UCSD-AML1 (cell line): ENCODE measurements around the gene TCHHL1.
"Not testable (repeated sequence)": the region's sequence is repeated elsewhere in the genome, so short reads cannot be mapped to it uniquely, and the experiment has no call there.

Experiments used
- DNase-seq: peaks from one replicate; lab custom pipeline; 2025; ENCODE audit not compliant: unreplicated experiment; lab: John Stamatoyannopoulos, UW

The TCHHL1 gene

DNA sequence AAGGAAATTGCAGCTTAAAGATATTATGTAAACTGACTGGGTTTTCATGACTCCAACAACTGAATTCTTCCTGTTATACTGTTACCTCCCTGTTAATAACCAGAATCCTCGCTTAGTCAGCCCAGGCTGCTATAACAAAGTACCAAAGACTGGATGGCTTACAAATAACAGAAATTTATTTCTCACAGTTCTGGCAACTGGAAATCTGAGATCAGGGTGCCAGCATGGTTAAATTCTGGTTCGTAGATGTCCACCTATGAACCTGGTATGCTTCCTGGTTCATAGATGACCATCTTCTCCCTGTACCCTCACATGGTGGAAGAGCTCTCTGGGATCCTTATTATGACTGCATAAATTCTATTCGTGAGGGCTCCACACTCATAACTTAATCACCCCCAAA is 8.1 kb upstream of the TCHHL1 start:
- no peak for DNase-seq

DNA sequence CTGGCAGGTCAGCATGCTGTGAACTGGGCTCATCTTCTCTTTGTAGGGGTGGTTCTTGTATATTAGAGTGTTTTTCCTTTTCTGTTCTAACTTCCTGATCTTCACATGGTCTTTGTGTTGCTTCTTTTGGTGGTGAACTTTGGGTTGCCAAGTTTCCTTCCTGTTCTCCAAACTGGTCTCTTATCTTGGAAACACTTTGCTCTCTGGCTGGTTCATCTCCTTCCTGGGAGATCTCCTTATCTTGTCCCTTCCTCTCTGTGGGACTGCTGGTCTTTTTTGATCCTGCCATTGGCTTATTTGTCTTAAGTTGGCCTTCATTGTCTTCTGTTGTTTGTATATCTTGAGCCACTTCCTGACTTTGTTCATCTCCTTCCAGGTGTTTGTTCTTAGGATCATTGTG is 2.1 kb downstream of the TCHHL1 start:
- DNase-seq: no peak

GRCh38 chr1:152084853-152085252 is 4.0 kb downstream of the TCHHL1 start:
- DNase-seq: no peak

DNA sequence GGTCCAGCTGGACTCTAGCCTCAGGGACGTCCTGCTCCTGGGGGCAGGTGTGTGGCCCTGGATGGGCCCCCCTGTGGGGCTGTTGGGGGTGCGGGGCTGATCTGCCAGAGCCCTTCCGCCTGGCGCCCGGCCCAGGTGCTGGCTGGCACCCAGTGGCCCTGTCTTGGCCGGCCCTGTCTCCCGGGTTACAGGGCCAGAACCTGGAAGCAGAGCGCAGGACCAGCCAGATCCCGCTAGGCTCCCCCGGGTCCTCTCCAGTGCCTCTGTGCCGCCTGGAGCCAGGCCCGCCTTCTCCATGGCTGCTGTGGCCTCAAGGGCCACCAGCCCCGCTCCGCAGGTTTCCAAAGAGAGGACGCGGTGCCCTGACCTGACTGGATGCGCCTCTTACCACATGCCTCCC is 7.8 kb downstream of the TCHHL1 start:
- not testable (repeated sequence) for DNase-seq

GRCh38 chr1:152080494-152080893 is 8.4 kb downstream of the TCHHL1 start:
- not testable (repeated sequence) for DNase-seq

DNA sequence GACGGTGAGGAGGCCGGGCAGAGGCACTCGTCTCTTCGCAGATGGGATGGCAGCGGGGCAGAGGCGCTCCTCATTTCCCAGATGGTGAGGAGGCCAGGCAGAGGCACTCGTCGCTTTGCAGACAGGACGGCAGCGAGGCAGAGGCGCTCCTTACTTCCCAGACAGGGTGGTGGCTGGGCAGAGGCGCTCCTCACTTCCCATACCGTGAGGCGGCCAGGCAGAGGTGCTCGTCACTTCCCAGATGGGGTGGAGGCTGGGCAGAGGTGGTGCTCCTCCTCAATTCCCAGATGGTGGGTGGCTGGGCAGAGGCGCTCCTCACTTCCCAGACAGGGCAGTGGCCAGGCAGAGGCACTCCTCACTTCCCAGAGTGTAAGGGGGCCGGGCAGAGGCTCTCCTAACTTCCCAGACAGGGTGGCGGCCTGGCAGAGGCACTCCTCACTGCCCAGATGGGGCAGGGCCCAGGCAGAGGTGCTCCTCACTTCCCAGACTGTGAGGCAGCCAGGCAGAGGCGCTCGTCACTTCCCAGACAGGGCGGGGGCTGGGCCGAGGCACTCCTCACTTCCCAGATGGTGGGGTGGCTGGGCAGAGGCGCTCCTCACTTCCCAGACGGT is 9.9 kb downstream of the TCHHL1 start:
- no peak for DNase-seq

GRCh38 chr1:152072311-152072710 is 16.6 kb downstream of the TCHHL1 start:
- DNase-seq: no peak

DNA sequence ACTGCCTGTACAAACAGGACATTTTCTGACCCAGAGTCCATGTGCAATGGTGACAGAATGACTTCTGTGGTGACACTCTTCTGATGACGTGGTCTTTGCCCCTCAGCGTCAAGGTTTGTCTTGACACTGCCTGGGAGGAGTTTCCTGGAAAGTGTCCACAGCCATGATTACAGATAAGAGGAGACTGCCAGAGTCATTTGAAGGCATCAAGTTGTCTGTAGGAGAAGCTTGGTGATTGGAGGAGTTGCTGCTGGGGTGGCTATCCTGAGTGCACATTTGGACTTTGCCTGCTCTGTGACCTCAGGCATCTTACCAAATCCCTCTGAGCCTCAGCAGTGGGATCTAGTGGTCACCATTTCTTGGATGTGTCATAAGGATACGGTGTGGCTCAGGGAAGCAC is 17.7 kb downstream of the TCHHL1 start:
- DNase-seq: no peak

DNA sequence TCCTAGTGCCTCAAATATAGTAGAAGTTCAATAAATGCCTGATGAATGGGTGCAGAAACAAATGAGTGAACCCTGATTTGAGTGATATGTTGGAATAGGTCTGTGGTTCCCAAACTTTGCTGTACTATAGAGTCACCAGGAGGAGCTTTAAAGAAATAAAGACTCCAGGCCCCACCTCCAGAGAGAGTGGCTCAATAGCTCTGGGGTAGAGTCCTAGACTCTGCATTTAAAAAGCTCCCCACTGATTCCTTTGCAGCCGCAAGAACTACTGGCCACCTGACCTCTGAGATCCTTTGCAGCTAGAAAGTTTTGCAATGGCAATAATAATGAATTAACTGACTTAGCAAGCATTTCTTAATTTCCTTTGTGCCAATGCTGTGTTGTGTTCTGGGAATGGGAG is 20.9 kb downstream of the TCHHL1 start:
- no peak for DNase-seq

DNA sequence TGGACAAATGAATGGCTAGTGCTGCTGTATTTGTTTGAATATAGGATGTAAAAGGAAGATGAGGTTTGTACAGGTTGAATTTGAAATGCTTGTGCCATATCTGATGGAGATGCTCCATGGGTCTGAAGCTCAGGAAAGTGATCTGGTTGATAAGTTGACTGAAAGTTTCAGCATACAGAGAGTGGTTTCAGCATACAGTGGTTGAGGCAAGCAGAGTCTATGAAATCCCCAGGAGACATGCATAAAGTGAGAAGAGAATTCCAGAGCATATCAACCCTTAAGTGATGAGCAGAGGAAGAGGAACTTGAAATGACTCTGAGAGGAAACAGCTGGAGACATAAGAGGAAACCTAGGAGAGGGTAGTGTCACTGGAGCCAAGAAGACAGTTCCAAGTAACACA is 21.7 kb downstream of the TCHHL1 start:
- no peak for DNase-seq

DNA sequence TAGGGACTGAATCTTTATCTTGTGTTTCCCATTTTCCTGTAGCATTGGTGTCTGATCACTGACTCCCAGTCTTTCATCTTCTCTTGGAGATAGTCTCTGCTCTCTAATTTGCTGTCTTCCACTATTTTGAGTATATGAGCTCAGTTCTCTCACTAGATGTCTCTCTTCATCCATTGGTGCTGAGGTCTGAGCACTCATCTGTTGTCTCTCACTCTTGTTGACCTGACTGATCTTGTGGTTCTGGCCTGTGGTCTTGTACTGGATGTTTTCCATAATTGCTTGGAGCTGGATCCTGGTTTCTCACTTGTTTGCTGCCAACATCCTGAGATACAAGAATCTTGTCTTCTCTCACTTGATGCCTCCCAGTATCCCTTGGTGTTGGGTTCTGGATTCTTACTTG is 26.9 kb downstream of the TCHHL1 start:
- DNase-seq: no peak

- DNase-seq: no peak
These were observed 35.5 kb downstream of the TCHHL1 start for GRCh38 chr1:152053375-152053774.

- DNase-seq: peak; percentile 71
These were observed 36.3 kb downstream of the TCHHL1 start for GRCh38 chr1:152052606-152053005.

DNA sequence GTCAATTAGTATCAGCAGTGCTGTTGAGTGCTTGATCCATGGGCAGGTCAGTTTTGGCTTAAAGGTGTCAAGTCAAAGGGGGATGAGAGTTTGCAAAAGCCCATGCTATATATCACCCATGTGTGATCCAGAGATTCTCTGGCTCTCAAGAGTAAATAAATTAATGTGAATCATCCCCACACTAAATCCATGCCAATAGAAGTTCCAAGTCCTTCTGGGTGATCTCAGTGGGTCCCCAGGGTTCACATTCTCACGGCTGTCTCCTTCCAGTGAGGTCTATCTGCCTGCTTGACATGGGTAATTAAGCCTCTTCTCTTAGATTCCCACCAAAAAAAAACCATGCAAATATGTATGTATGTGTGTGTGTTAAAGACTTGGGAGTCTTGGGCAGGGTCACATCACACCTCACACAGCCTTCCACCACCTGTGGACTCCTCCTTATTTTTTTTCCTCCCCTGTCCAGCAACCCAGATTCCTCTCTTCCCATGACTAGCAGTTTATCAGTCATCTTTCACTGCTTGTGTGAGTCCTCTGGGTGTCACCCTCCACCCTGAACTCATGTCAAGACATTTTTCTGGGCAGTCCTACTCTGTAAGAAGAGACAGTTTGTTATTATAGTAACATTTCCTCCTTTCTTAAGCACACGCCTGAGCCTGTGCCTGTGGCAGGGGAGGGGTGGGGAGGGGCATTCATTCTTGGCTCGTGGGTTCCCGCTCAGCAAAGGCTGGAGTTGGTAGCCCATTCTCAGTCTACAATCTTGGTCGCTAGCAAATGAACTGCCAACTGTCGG is 37.8 kb downstream of the TCHHL1 start:
- DNase-seq: no peak

DNA sequence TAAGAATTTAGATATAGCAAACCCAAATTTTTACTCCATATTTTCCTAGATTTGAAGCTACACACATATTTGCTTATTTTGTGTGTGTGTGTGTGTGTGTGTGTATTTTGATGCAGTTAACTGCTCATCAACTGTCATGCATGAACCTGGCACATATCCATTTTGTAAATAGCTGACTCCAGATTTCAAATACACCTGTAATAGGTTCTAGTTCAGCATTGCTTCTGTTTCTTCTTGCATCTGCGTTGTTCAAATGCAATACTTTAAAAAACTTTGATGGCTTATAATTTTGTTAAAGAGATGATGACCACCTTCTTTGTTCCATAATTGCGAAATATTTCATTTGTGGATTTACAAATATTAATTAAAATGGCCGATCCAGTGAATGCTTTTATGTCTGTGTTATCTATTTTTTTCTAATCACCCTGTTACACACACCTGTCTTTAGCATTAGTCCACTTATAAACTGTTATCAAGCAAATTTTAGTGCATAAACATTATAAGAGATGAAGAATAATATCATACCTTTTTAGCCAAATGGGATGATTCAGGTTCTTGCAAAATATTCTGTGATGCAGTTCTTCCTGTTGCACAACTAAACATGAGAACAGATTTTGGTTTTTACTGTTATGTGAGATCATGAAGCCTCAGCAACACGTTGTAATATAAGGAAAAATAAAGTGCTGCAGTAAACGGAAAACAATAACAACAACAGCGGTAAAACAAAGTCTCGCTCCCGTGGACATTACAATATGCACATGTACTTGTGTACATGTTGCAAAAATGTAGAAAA is 39.4 kb downstream of the TCHHL1 start:
- DNase-seq: no peak

- no peak for DNase-seq
These were observed 40.4 kb downstream of the TCHHL1 start for GRCh38 chr1:152048416-152049009.

GRCh38 chr1:152047730-152048415 is 41.0 kb downstream of the TCHHL1 start:
- DNase-seq: peak; percentile 88

GRCh38 chr1:152047413-152047729 is 41.5 kb downstream of the TCHHL1 start:
- DNase-seq: no peak

DNA sequence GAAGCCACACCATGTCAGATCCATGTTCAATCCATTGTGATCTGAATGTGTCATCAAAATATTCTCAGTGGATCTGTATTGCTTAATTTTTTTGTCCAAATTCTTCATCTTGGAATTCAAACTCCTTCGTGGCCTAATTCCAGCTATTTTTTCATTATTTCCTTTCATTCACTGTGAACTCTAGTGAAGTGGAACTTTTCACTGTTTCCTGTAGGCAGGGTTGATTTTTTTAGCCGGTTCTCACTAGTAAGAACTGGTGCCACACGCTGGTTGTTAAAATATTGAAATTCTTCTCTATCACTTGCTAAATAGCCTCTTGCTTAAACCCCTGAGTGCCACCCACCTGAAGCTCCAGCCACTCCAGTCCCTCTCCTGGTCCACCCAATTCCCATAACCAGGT is 44.5 kb downstream of the TCHHL1 start:
- no peak for DNase-seq

GRCh38 chr1:152043870-152044269 is 45.0 kb downstream of the TCHHL1 start:
- DNase-seq: no peak

DNA sequence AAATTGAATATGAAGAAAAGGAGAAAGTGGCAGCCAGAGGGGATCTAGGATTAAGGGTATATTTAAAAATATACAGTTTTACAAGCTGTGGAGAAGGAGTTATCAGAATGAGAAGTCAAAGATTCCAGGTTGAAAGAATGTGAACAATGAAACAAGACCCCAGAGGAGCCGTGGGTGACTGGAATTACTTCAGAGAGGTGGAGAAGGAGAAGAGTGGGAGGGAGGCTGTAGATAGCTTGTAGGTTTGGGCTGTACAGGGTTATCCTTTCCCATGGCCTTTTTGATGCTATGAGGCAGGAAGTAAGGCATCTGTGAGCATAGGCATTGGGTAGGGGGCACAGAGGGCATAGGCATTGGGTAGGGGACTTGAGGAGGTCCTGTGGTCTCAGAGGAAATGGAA is 46.8 kb downstream of the TCHHL1 start:
- no peak for DNase-seq
